OCI-LY3 (cell line): ENCODE measurements around the gene NBPF20.
A peak's percentile ranks its signal among the peaks of the same experiment; 100 is the strongest.
"Not testable (repeated sequence)": the region's sequence is repeated elsewhere in the genome, so short reads cannot be mapped to it uniquely, and the experiment has no call there.

Source experiments
- H2AFZ ChIP-seq: fragments of 200-600, 300-600 bp; shearing (Covaris generic); 2 replicates; pipeline ENCODE4 v1.6.0; 2014; ENCODE audit warnings: antibody characterized with exemption, low read depth, low read length
- H3K27ac ChIP-seq: fragments of 200-600, 300-600 bp; sonication (generic); 2 replicates; pipeline ENCODE4 v1.5.1; 2014; ENCODE audit warnings: mild to moderate bottlenecking, low read length, moderate library complexity, mixed read lengths
- H3K27me3 ChIP-seq: fragments of 200-600, 300-600 bp; sonication (generic); 2 replicates; pipeline ENCODE4 v1.6.1; 2014; ENCODE audit warnings: low read depth, low read length, mixed read lengths
- H3K36me3 ChIP-seq: fragments of 200-600, 300-600 bp; sonication (generic); replicated peaks from 2 replicates; pipeline ENCODE3; 2014; ENCODE audit warnings: low read depth, low read length, mixed read lengths
- H3K4me1 ChIP-seq: fragments of 300-600, 200-600 bp; sonication (generic); 2 replicates; pipeline ENCODE4 v1.6.1; 2014; ENCODE audit warnings: low read length, mixed read lengths
- H3K4me2 ChIP-seq: fragments of 200-600, 300-600 bp; sonication (generic); 2 replicates; pipeline ENCODE4 v1.6.1; 2014; ENCODE audit warnings: low read length, mixed read lengths
- H3K4me3 ChIP-seq: fragments of 300-600, 200-600 bp; sonication (generic); 2 replicates; pipeline ENCODE4 v1.5.1; 2014; ENCODE audit warnings: antibody characterized with exemption, mild to moderate bottlenecking, low read length, moderate library complexity
- H3K79me2 ChIP-seq: fragments of 300-600, 200-600 bp; shearing (Covaris generic); 2 replicates; pipeline ENCODE4 v1.6.1; 2014; ENCODE audit warnings: mild to moderate bottlenecking, low read length, mixed read lengths
- H3K9ac ChIP-seq: fragments of 300-600, 200-600 bp; shearing (Covaris generic); 2 replicates; pipeline ENCODE4 v1.6.0; 2014; ENCODE audit warnings: mild to moderate bottlenecking, low read length, moderate library complexity
- H3K9me3 ChIP-seq: fragments of 200-600, 300-600 bp; shearing (Covaris generic); 2 replicates; pipeline ENCODE4 v1.6.1; 2014; ENCODE audit warnings: low read length, mixed read lengths; ENCODE audit not compliant: insufficient read depth
- H4K20me1 ChIP-seq: fragments of 200-600, 300-600 bp; sonication (generic); 2 replicates; pipeline ENCODE4 v1.6.1; 2016; ENCODE audit warnings: low read length, mixed read lengths; ENCODE audit not compliant: insufficient read depth

NBPF20 gene

DNA sequence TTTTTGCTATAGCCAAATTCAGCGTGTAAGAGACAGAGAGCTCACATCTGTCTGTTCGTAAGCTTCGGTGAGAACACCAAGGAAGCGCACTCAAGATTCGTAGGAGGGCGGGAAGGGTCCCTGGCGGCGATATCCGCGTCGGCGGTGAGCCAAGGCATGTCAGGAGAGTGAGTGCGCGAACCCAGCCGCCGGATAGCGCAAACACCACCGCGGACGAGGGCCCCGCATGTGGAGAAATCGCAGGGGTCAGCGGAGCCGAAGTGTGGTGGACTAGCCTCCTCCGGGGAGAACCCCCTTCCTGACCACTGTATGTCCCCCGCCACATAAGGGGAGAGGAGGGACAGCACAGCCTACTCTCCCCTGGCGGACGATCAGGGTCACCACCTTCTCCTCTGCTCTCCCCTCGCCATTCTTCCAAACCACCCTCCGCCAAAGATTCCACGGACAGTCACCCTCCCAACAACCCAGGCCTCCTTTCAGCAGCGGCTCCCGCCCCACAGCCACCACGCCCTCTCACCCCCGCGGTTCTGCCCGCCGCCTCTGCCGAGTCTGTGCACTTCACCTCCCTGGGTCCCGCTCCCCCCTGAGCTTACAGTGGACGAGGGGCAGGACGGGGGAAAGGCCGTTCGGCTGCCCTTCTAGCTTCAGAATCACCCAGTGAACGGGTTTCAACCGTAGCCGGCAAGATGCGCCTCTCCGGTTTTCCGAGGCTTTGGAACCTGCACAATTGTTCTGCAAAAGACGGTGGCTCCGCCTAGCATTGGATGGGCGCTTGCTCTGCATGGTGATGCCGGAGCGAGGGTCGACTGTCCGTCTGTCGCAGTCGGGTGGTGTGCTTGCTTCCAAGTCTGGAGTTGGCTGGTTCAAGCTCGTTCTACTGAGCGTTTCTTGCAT is 6.2 kb upstream of the NBPF20 start:
- not testable (repeated sequence) for H4K20me1 ChIP-seq, H2AFZ ChIP-seq, H3K36me3 ChIP-seq, H3K4me3 ChIP-seq, H3K27me3 ChIP-seq, H3K27ac ChIP-seq, H3K9me3 ChIP-seq, H3K4me2 ChIP-seq, H3K4me1 ChIP-seq, H3K9ac ChIP-seq, H3K79me2 ChIP-seq

DNA sequence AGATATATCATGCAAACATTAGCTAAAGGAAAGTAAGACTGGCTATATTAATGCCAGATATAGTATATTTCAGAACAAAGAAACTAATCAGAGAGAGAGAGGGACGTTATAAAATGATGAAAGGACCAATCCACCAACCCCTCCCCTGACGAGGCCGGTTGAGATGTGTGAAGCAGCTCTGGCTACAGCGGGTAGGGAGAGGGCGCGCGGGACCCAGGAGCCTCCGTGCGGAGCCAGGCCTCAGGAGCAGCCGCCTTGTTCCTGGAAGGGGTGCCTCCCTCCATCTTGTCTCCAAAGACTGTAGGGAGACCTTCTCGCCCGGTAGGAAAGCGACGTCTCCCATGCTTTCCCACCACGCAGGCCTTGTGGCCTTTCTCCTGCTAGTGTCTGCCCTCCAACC is 5.4 kb upstream of the NBPF20 start:
- H3K27me3 ChIP-seq, H4K20me1 ChIP-seq, H3K4me3 ChIP-seq, H2AFZ ChIP-seq, H3K4me1 ChIP-seq, H3K4me2 ChIP-seq, H3K27ac ChIP-seq, H3K36me3 ChIP-seq, H3K9ac ChIP-seq, H3K79me2 ChIP-seq, H3K9me3 ChIP-seq: not testable (repeated sequence)

DNA sequence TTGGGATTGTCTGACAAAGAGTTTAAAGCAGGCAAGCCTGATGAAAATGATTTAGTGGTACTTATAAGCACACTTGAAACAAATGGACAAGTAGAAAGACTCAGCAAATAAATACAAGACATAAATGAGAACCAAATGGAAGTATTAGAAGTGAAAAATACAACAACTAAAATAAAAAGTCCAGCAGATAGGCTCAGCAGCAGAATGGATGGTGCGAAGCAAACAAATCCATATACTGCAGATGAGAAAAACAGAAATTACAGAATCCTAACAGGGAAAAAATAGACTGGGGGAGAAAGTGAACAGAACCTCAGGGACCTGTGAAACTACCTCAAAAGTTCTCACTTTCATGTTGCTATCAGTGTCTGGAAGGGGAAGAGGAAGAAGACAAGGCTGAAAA is 3.9 kb upstream of the NBPF20 start:
- H3K9me3 ChIP-seq, H2AFZ ChIP-seq, H3K36me3 ChIP-seq, H3K4me3 ChIP-seq, H3K27ac ChIP-seq, H3K79me2 ChIP-seq, H3K4me2 ChIP-seq, H3K27me3 ChIP-seq, H3K9ac ChIP-seq, H4K20me1 ChIP-seq, H3K4me1 ChIP-seq: not testable (repeated sequence)

DNA sequence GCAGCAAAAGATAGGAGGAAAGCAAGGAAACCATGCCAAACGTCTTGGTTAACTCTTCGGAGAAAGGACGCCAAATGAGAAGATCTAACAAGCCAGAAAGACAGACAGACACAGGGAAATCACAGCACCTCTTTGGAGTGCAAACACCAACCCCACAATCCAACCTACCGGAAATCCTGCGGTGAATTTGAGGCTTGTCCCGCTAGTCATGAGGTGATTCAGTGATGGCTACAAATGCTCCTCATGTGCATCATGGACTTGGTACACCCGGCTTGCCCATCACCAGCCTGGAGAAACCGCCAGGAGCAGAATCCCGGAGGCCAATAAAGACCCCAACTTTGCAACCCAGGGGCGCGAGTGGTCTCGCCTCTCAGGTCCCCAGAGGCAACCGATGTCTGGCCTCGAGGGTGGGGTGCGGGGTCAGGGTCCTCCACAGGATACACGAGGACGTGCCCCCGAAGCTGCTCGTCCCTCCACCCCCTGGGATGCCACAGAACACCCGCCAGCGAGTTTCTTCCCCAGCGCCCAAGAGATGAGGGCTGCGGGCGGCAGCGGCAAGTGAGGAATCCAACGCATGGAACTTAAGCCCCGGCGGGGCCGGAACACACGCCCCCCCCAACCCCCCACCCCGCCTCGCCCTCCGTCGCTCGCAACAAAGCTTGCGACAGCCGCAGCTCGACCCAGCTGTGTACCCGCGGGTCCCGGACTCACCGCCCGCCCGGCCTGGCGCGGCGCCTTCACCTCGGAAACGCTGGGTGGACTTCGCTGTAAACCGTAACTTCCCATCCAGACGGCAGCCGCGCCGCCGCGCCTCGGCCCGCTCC is 579 bp downstream of the NBPF20 start:
- not testable (repeated sequence) for H3K4me1 ChIP-seq, H3K9me3 ChIP-seq, H3K79me2 ChIP-seq, H4K20me1 ChIP-seq, H3K27ac ChIP-seq, H3K36me3 ChIP-seq, H3K27me3 ChIP-seq
- Histone ChIP-seq H2AFZ (peak overlapping the region; percentile 92; the same call in 1 of the 2 replicates), H3K9ac (peak overlapping the region; percentile 65), H3K4me2 (peak overlapping the region; percentile 95), H3K4me3 (peak overlapping the region; percentile 89)

DNA sequence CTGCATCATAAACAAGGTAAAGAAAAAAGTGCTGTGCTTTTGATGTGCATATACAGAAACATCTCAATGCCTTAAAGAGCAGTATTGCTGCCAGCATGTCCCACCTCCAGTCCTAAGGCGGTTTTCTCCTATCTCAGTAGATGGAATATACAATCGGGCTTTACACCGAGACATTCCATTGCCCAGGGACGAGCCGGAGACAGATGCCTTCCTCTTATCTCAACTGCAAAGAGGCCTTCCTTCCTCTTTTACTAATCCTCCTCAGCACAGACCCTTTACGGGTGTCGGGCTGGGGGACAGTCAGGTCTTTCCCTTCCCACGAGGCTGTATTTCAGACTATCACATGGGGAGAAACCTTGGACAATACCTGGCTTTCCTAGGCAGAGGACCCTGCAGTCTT is 10.3 kb downstream of the NBPF20 start:
- H3K9me3 ChIP-seq, H3K9ac ChIP-seq: not testable (repeated sequence)

DNA sequence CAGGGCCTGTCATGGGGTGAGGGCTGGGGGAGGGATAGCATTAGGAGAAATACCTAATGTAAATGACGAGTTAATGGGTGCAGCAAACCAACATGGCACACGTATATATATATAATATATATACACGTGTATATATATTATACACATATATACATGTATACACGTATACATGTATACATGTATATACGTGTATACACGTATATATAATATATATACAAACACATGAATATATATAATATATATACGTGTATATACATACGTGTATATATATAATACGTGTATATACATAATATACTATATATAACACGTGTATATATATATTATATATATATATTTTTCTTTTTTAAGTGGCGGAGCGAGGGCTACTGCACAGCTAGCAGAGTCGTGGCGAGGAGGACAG is 18.1 kb downstream of the NBPF20 start:
- not testable (repeated sequence) for H4K20me1 ChIP-seq, H3K9me3 ChIP-seq, H3K27me3 ChIP-seq, H3K9ac ChIP-seq, H3K79me2 ChIP-seq, H3K4me1 ChIP-seq, H3K27ac ChIP-seq, H3K4me2 ChIP-seq, H2AFZ ChIP-seq, H3K36me3 ChIP-seq, H3K4me3 ChIP-seq

More for the DNA sequence above, 10.3 kb downstream of the NBPF20 start:
- not testable (repeated sequence) for H3K4me2 ChIP-seq, H3K4me3 ChIP-seq, H2AFZ ChIP-seq, H3K4me1 ChIP-seq, H3K27ac ChIP-seq, H3K79me2 ChIP-seq, H4K20me1 ChIP-seq, H3K27me3 ChIP-seq, H3K36me3 ChIP-seq

DNA sequence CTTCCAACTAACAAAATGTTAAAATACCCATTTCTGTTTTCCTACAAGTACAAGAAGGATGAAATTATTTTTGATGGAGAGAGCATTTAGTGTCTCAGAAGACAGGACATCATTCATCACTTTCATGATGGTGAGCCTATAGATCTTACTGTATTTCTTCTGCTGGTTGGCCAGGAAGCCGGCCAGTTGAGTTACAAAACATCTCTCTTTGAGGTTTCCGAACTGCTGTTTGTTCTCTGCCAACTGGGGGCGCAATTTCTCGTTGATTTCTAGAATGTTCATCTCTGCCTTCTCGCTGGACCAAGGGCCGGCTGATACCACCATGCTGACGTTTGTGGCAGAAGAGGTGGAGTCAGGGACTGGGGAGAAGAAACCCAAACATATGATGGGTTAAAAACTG is 20.5 kb downstream of the NBPF20 start:
- not testable (repeated sequence) for H3K27ac ChIP-seq, H3K4me2 ChIP-seq, H3K4me3 ChIP-seq, H3K27me3 ChIP-seq, H3K4me1 ChIP-seq, H4K20me1 ChIP-seq, H3K79me2 ChIP-seq, H2AFZ ChIP-seq, H3K36me3 ChIP-seq, H3K9ac ChIP-seq, H3K9me3 ChIP-seq

DNA sequence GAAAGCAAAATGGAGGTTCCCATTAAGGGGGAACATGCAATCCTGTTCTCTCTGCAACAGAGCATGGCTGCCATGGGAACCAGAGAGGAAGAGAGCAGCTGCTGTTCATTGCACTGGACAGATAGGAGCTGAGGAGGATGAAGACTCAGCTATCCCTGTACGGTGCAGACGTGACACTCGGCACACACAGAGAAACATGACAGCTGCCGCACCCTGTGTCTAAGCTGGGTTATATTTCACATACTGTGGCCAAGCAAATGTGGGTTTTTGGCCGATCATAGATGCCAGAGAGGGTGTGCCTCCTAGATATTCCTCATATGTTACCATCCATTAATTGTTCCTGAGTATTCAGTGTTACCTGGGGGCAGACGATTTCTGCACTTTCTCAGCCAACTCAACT is 24.7 kb downstream of the NBPF20 start:
- H4K20me1 ChIP-seq, H3K36me3 ChIP-seq, H2AFZ ChIP-seq, H3K4me2 ChIP-seq, H3K9ac ChIP-seq, H3K4me3 ChIP-seq, H3K79me2 ChIP-seq, H3K9me3 ChIP-seq, H3K27me3 ChIP-seq, H3K27ac ChIP-seq, H3K4me1 ChIP-seq: not testable (repeated sequence)
